ENCODE measurements around the gene ARPC1A. TPM values are rescaled to one million over a fixed set of nuclear protein-coding genes. Genes with fewer than 3 reads are reported as not detected.

Gene ARPC1A
- total RNA-seq, 1 donor from 2014 or later = 269 TPM

DNA sequence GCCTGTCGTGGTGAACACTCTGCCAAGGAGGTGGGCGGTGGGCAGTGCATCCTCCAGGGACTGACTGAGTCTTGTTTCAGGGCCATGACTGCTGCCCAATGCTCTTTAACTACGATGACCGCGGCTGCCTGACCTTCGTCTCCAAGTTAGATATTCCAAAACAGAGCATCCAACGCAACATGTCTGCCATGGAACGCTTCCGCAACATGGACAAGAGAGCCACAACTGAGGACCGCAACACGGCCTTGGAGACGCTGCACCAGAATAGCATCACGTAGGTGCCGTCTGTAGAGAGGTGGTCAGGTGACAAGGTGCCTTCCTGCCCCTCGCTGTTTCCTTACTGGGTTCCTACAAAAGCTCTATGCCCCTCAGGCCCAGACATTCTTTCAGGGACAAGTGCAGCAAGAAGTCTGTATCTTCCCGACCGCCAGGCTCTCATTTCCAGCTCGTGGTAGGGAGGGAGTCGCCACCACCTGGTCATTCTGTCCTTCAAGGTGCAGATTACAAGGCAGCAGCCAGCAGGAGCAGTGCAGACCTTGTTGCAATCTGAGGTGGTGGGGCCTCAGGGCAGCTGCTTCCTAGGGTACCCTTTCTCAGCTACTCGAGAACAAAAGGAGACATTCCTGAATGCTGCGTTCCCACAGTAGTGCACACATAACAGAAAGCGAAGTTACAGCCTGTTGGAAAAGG, 33.9 kb downstream of the ARPC1A start:
- TF ChIP-seq, protein P1, sequence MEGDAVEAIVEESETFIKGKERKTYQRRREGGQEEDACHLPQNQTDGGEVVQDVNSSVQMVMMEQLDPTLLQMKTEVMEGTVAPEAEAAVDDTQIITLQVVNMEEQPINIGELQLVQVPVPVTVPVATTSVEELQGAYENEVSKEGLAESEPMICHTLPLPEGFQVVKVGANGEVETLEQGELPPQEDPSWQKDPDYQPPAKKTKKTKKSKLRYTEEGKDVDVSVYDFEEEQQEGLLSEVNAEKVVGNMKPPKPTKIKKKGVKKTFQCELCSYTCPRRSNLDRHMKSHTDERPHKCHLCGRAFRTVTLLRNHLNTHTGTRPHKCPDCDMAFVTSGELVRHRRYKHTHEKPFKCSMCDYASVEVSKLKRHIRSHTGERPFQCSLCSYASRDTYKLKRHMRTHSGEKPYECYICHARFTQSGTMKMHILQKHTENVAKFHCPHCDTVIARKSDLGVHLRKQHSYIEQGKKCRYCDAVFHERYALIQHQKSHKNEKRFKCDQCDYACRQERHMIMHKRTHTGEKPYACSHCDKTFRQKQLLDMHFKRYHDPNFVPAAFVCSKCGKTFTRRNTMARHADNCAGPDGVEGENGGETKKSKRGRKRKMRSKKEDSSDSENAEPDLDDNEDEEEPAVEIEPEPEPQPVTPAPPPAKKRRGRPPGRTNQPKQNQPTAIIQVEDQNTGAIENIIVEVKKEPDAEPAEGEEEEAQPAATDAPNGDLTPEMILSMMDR (IDR thresholded peaks at IDR 0.05; ENCODE audit: insufficient read depth, low read length, severe bottlenecking) = no peak
- no peak overlapping the region for H3K4me3 ChIP-seq (ENCODE audit: low read depth, low read length)
- FAIRE-seq = no peak
- no peaks in the 10 kb centered on the region for H3K27me3 ChIP-seq (ENCODE audit: control insufficient read depth, insufficient read depth, low read length)
- no peak for DNase-seq (ENCODE audit: low read depth)
- H3K36me3 ChIP-seq (ENCODE audit: control insufficient read depth, insufficient read depth, low read length) = peaks cover 26% of the 10 kb centered on the region

DNA sequence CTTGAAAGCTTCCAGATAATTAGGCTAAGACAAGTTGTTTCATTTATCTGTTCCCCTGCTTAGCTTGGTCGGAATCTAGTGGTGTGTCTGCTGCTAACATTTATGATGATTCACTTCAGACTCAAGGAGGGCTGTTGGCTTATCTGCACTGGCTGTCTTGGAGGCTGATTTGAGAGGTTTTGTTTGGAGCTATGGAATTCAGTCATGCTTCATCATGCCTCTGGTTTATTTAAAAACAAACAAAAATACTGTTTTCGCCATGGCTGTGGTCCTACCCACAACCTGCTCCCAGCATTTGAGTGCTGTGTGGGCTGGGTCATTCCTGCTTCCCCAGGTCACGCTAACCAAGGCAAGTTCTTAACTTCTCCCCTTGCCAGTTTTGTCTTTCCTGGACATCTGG, 37.1 kb downstream of the ARPC1A start:
- FAIRE-seq = no peak
- Histone ChIP-seq H3K4me3 (ENCODE audit: low read depth, low read length) (no peak overlapping the region), H3K27me3 (ENCODE audit: control insufficient read depth, insufficient read depth, low read length) (no peaks in the 10 kb centered on the region), H3K36me3 (ENCODE audit: control insufficient read depth, insufficient read depth, low read length) (peaks cover 40% of the 10 kb centered on the region)
- peak; percentile 55 for DNase-seq (ENCODE audit: low read depth)
- TF ChIP-seq, protein P1 (IDR thresholded peaks at IDR 0.05; ENCODE audit: insufficient read depth, low read length, severe bottlenecking) = no peak

DNA sequence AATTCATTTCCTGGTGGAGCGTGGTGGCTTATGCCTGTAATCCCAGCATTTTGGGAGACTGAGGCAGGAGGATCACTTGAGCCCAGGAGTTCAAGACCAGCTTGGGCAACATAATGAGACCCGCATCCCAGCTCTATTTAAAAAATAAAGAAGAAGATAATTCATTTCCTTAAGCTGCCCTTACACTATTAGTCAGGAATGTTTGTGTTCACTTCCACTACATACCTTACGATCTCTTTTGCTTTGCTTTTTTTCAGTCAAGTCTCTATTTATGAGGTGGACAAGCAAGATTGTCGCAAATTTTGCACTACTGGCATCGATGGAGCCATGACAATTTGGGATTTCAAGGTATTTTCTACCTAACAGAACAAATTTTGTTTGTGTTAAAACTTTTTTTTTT, 37.6 kb downstream of the ARPC1A start:
- TF ChIP-seq, protein P1 (IDR thresholded peaks at IDR 0.05; ENCODE audit: insufficient read depth, low read length, severe bottlenecking) = no peak
- DNase-seq (ENCODE audit: low read depth) (no peak), FAIRE-seq (no peak)
- no peak overlapping the region for H3K4me3 ChIP-seq (ENCODE audit: low read depth, low read length)
- H3K36me3 ChIP-seq (ENCODE audit: control insufficient read depth, insufficient read depth, low read length) = peaks cover 35% of the 10 kb centered on the region
- no peaks in the 10 kb centered on the region for H3K27me3 ChIP-seq (ENCODE audit: control insufficient read depth, insufficient read depth, low read length)

DNA sequence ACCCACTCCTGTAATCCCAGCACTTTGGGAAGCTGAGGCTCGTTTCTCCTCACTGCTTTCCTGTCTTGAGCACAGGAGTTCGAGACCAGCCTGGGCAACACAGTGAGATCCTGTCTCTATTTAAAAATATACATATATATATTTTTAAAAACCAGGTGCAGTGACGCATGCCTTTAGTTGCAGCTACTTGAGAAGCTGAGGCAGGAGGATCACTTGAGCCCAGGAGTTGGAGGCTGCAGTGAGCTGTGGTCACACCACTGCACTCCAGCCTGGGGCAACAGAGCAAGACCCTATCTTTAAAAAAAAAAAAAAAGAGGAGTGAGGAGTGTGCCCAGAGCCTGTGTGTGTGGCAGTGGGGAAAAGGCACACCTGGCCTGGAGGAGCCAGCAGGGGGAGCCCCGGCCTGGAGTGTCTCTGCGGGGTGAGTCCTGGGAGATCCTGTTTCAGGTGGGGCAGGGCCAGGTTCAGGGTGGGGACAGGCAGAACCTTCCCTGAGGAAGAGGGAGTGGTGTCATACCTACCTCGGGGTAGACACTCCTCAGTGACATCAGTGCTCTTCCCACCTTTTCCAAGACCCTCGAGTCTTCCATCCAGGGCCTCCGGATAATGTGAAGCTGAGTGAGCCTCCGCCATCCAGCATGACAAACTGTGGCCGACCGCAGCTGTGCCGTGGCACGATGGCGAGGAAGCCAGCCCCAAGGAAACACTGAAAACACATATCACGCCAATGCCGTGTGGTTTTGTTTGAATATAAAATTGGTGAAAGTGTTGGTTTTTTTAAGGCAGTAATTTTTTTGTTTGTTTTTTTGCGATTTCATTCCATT, 39.8 kb downstream of the ARPC1A start:
- Histone ChIP-seq H3K36me3 (ENCODE audit: control insufficient read depth, insufficient read depth, low read length) (peaks cover 27% of the 10 kb centered on the region), H3K27me3 (ENCODE audit: control insufficient read depth, insufficient read depth, low read length) (no peaks in the 10 kb centered on the region), H3K4me3 (ENCODE audit: low read depth, low read length) (no peak overlapping the region)
- FAIRE-seq (no peak), DNase-seq (ENCODE audit: low read depth) (peak; percentile 55)
- TF ChIP-seq, protein P1 (IDR thresholded peaks at IDR 0.05; ENCODE audit: insufficient read depth, low read length, severe bottlenecking) = peak; percentile 87

DNA sequence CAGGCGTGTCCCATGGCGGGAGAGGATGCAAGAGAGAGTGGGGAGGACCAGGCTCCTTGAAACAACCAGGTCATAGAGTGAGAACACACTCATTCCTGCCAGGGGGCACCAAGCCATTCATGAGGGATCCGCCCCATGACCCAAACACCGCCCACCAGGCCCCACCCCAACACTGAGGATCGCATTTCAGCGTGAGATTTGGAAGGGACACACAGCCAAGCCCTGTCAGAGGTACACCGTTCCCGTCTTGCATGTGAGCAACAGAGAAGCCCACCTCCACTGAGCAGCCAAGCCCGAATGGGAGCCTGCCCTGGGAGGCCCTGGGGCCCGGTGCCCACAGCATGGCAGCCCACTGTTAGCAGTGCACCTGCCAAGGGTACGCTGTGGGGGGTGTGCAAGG, 40.9 kb downstream of the ARPC1A start:
- no peak for FAIRE-seq
- Histone ChIP-seq H3K27me3 (ENCODE audit: control insufficient read depth, insufficient read depth, low read length) (no peaks in the 10 kb centered on the region), H3K4me3 (ENCODE audit: low read depth, low read length) (no peak overlapping the region), H3K36me3 (ENCODE audit: control insufficient read depth, insufficient read depth, low read length) (peaks cover 25% of the 10 kb centered on the region)
- TF ChIP-seq, protein P1 (IDR thresholded peaks at IDR 0.05; ENCODE audit: insufficient read depth, low read length, severe bottlenecking) = no peak
- no peak for DNase-seq (ENCODE audit: low read depth)

Data from bronchial epithelial cell (primary cell).